OCI-LY1 (cell line): ENCODE measurements around the gene TPCN2.

Experiments used
- H2AFZ ChIP-seq: fragments of 200-600 bp; sonication (generic), shearing (Covaris generic); 2 replicates; pipeline ENCODE4 v1.6.0; 2014; ENCODE audit warnings: antibody characterized with exemption, mild to moderate bottlenecking, low read length
- H3F3A ChIP-seq: fragments of 200-600 bp; sonication (generic), shearing (Covaris generic); 2 replicates; pipeline ENCODE4 v1.6.0; 2014; ENCODE audit warnings: mild to moderate bottlenecking, antibody characterized with exemption, low read length, moderate library complexity; ENCODE audit not compliant: insufficient read depth
- H3K27ac ChIP-seq: fragments of 200-600 bp; sonication (generic); 2 replicates; pipeline ENCODE4 v1.5.1; 2014; ENCODE audit warnings: low read length, mixed run types, mild to moderate bottlenecking, low read depth; ENCODE audit not compliant: poor library complexity, severe bottlenecking
- H3K27me3 ChIP-seq: fragments of 200-600 bp; sonication (generic); 2 replicates; pipeline ENCODE4 v1.6.0; 2014; ENCODE audit warnings: antibody characterized with exemption, mild to moderate bottlenecking, low read length, moderate library complexity; ENCODE audit not compliant: insufficient read depth
- H3K36me3 ChIP-seq: fragments of 200-600 bp; sonication (generic); 2 replicates; pipeline ENCODE4 v1.6.1; 2014; ENCODE audit warnings: mild to moderate bottlenecking, antibody characterized with exemption, low read length, moderate library complexity, mixed read lengths; ENCODE audit not compliant: insufficient read depth
- H3K4me1 ChIP-seq: fragments of 200-600 bp; sonication (generic); 2 replicates; pipeline ENCODE4 v1.5.1; 2014; ENCODE audit warnings: mild to moderate bottlenecking, low read length, moderate library complexity; ENCODE audit not compliant: insufficient read depth, severe bottlenecking
- H3K4me2 ChIP-seq: fragments of 200-600 bp; sonication (generic), shearing (Covaris generic); 2 replicates; pipeline ENCODE4 v1.6.1; 2014; ENCODE audit warnings: low read length
- H3K4me3 ChIP-seq: fragments of 200-600 bp; sonication (generic); 2 replicates; pipeline ENCODE4 v1.5.1; 2014; ENCODE audit warnings: low read length, low read depth, mild to moderate bottlenecking, mixed read lengths; ENCODE audit not compliant: poor library complexity, severe bottlenecking
- H3K79me2 ChIP-seq: fragments of 200-600 bp; shearing (Covaris generic); 2 replicates; pipeline ENCODE4 v1.6.1; 2016; ENCODE audit warnings: mixed run types, low read length, mixed read lengths; ENCODE audit not compliant: insufficient read depth
- H3K9ac ChIP-seq: fragments of 200-600 bp; sonication (generic), shearing (Covaris generic); 2 replicates; pipeline ENCODE4 v1.6.1; 2014; ENCODE audit warnings: mild to moderate bottlenecking, low read length, mixed read lengths
- H3K9me2 ChIP-seq: fragments of 200-600 bp; sonication (generic), shearing (Covaris generic); 2 replicates; pipeline ENCODE4 v1.6.1; 2014; ENCODE audit warnings: low read depth, mild to moderate bottlenecking, low read length, mixed read lengths
- H3K9me3 ChIP-seq: fragments of 200-600 bp; shearing (Covaris generic); 2 replicates; pipeline ENCODE4 v1.6.1; 2014; ENCODE audit warnings: low read length, mixed read lengths
- H4K20me1 ChIP-seq: fragments of 200-600 bp; sonication (generic), shearing (Covaris generic); 2 replicates; pipeline ENCODE4 v1.6.0; 2016; ENCODE audit warnings: mild to moderate bottlenecking, low read length; ENCODE audit not compliant: insufficient read depth
- EZH2 ChIP-seq: fragments of 200-600 bp; sonication (generic), shearing (Covaris generic); IDR thresholded peaks from 2 replicates; pipeline ENCODE4 v1.8.0; 2017; ENCODE audit warnings: borderline replicate concordance, mixed run types, mild to moderate bottlenecking, antibody characterized with exemption, low read length, moderate library complexity, mixed read lengths
- TF ChIP-seq, protein P1 (sequence below): fragments of 200-600 bp; sonication (generic), shearing (Covaris generic); IDR thresholded peaks from 2 replicates; pipeline ENCODE4 v1.5.1; 2017; ENCODE audit warnings: mild to moderate bottlenecking, antibody characterized with exemption, low read length, moderate library complexity, mixed read lengths

TPCN2 gene

DNA sequence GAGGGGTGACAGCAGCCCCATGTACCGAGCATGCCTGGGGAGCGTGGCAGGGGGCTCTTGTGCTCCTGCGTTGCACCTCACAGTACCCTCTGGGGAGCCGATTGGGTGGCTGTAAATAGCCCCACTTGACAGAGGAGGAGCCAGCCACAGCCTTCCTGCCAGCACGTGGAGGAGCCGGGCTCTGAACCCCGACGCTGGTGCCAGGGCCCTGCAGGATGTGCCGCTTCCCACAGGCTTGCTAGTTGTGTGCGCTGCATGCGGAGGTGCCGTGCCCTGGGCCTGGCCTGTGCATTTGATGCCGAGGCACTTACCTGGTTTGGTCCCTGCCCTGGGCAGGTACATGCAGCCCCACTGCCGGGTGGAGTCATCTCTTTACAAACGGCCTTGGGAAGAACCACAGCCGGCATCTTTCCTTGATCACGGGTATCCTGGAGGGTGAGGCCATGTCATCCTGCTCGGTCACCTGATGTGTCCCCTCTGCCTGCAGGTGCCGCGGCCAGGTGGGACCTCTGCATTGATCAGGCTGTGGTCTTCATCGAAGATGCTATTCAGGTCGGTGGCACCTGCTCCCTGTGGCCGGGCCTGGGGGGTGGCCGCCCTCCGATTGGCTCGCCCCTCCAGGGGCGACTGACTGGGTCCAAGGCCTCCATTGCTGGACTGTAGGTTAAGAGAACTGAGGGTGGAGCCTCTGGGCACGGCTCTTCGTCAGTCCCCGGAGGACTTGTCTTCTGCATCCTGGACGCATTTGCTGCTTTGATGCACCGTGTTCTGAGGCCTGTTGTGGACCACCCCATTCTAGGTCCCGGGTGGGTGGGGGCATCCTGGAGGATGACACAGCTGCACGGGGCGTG is 5.0 kb downstream of the TPCN2 start:
- no peaks in the 10 kb centered on the region for H3K9me2 ChIP-seq
- no peak overlapping the region for H2AFZ ChIP-seq
- no peak overlapping the region for H3K4me3 ChIP-seq
- H3K9ac ChIP-seq = no peak overlapping the region
- no peaks in the 10 kb centered on the region for H3K9me3 ChIP-seq
- peak overlapping the region; percentile 43 for H3K4me2 ChIP-seq
- peaks cover 68% of the 10 kb centered on the region for H3K4me1 ChIP-seq
- H4K20me1 ChIP-seq = no peaks in the 10 kb centered on the region
- H3F3A ChIP-seq = no peaks in the 10 kb centered on the region
- peaks cover 10% of the 10 kb centered on the region; the same call in 1 of the 2 replicates for H3K36me3 ChIP-seq
- no peaks in the 10 kb centered on the region for H3K27me3 ChIP-seq
- TF ChIP-seq, protein P1, sequence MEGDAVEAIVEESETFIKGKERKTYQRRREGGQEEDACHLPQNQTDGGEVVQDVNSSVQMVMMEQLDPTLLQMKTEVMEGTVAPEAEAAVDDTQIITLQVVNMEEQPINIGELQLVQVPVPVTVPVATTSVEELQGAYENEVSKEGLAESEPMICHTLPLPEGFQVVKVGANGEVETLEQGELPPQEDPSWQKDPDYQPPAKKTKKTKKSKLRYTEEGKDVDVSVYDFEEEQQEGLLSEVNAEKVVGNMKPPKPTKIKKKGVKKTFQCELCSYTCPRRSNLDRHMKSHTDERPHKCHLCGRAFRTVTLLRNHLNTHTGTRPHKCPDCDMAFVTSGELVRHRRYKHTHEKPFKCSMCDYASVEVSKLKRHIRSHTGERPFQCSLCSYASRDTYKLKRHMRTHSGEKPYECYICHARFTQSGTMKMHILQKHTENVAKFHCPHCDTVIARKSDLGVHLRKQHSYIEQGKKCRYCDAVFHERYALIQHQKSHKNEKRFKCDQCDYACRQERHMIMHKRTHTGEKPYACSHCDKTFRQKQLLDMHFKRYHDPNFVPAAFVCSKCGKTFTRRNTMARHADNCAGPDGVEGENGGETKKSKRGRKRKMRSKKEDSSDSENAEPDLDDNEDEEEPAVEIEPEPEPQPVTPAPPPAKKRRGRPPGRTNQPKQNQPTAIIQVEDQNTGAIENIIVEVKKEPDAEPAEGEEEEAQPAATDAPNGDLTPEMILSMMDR = no peak
- TF ChIP-seq EZH2 = no peak
- peak overlapping the region; percentile 84 for H3K27ac ChIP-seq
- H3K79me2 ChIP-seq = no peaks in the 10 kb centered on the region

DNA sequence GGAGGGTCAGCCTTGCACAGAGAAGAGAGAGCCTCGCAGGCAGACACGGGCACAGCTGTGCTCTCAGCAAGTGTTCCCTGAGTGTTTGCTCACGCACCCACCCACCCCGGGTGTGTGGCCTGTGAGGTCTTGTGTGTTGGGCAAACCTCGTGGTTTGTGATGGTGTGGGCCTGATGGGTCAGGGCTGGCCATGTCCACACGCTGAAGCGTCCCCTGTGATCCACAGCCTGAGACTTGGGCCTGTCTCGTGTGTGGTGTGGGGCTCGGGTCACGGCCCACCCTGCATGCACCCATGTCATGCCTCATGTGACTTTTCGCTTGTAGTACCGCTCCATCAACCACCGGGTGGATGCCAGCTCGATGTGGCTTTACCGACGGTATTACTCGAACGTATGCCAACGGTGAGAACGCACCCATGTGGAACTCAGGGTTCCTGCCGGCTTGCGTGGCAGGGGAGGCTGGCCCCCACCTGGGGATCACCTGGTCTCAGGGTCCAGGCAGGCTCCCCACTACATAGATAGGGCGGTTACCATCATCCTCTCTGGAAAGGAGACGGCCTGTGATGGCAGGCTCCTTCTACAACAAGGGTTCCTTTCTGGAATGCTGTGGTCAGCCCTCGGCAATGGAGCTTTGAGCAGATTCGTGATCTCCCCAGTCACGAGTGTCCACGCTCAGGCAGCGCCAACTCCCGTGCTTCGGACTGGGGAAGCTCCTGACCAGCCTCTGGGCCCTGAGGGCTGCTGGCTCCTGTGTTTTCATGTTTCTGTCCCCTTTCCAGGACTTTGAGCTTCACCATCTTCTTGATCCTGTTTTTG is 5.9 kb downstream of the TPCN2 start:
- Histone ChIP-seq H3K27ac (peak overlapping the region; percentile 84), H3K9me2 (no peaks in the 10 kb centered on the region), H4K20me1 (no peaks in the 10 kb centered on the region), H3K79me2 (no peaks in the 10 kb centered on the region), H3K4me3 (no peak overlapping the region), H3K4me2 (no peak overlapping the region), H3K9me3 (no peaks in the 10 kb centered on the region), H3K27me3 (no peaks in the 10 kb centered on the region), H3K9ac (no peak overlapping the region), H3K36me3 (peaks cover 10% of the 10 kb centered on the region; the same call in 1 of the 2 replicates), H2AFZ (no peak overlapping the region), H3K4me1 (peaks cover 63% of the 10 kb centered on the region), H3F3A (no peaks in the 10 kb centered on the region)
- no peak for TF ChIP-seq EZH2
- TF ChIP-seq, protein P1 = no peak

DNA sequence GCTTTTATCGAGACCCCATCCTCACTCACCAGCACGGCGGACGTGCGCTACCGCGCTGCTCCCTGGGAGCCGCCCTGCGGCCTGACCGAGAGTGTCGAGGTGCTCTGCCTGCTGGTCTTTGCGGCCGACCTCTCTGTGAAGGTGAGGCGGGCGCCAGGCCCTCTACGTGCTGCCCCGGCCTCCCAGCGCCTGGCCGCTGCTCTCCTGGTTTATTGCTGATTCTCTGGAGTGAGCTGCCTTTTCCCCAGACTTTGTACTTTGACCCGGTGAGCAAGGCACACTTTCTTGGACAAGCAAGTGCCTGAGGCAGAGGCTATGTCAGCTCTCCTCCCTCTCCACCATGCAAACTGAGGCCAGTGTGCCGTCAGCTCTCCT is 6.5 kb downstream of the TPCN2 start:
- no peak overlapping the region for H2AFZ ChIP-seq
- no peak overlapping the region for H3K4me3 ChIP-seq
- H4K20me1 ChIP-seq = no peaks in the 10 kb centered on the region
- no peaks in the 10 kb centered on the region for H3K9me2 ChIP-seq
- TF ChIP-seq, protein P1 = no peak
- TF ChIP-seq EZH2 = no peak
- H3K9ac ChIP-seq = no peak overlapping the region; the same call in 1 of the 2 replicates
- H3K27me3 ChIP-seq = no peaks in the 10 kb centered on the region
- H3K27ac ChIP-seq = peak overlapping the region; percentile 84
- peaks cover 58% of the 10 kb centered on the region for H3K4me1 ChIP-seq
- no peaks in the 10 kb centered on the region for H3F3A ChIP-seq
- peaks cover 10% of the 10 kb centered on the region; the same call in 1 of the 2 replicates for H3K36me3 ChIP-seq
- H3K4me2 ChIP-seq = peak overlapping the region; percentile 55; the same call in 1 of the 2 replicates
- H3K79me2 ChIP-seq = no peaks in the 10 kb centered on the region
- H3K9me3 ChIP-seq = no peaks in the 10 kb centered on the region
